HEK293 (cell line): ENCODE measurements around the gene P2RX6.

Experiments
- CTCF ChIA-PET: fragments of 350-600 bp; formaldehyde crosslinking; extraction: SDS; loops from one replicate; lab custom pipeline; 2021; ENCODE audit warnings: antibody characterized with exemption; lab: Yijun Ruan, JAX
- POLR2A ChIA-PET: fragments of 300-600 bp; formaldehyde crosslinking; extraction: SDS; loops from one replicate; lab custom pipeline; 2020; ENCODE audit warnings: antibody characterized with exemption, inconsistent platforms; lab: Yijun Ruan, JAX
- H3K27ac ChIP-seq: fragments of 200-500 bp; sonication (Bioruptor generic); 2 replicates; pipeline ENCODE4 v1.5.1; 2014; ENCODE audit warnings: low read depth, low read length, control low read depth, inconsistent platforms; ENCODE audit errors: extremely low read depth
- H3K36me3 ChIP-seq, 2 experiments: fragments of 200-500 bp in 1 of 2; sonication (Bioruptor generic) in 1 of 2; 1 replicate in 1 of 2; 2 replicates in 1 of 2; pipeline ENCODE4 v1.5.1; 2014 to 2017; ENCODE audit warnings: inconsistent platforms in 2 of 2, low read length in 2 of 2; ENCODE audit not compliant: control insufficient read depth in 2 of 2, insufficient read depth in 1 of 2
- H3K4me1 ChIP-seq: fragments of 200-500 bp; sonication (Bioruptor generic); 2 replicates; pipeline ENCODE4 v1.5.1; 2014; ENCODE audit warnings: mild to moderate bottlenecking, low read length, inconsistent platforms; ENCODE audit not compliant: control insufficient read depth, insufficient read depth
- H3K4me3 ChIP-seq: 2 replicates; pipeline ENCODE4 v1.5.1; 2011; ENCODE audit warnings: low read depth, mild to moderate bottlenecking, control low read depth, low read length, moderate library complexity
- H3K9me3 ChIP-seq: fragments of 200-500 bp; sonication (Bioruptor generic); 2 replicates; pipeline ENCODE4 v1.5.1; 2014; ENCODE audit warnings: low read depth, low read length, inconsistent platforms; ENCODE audit not compliant: control insufficient read depth, insufficient read depth
- CTCF ChIP-seq: fragments of 450-650 bp; formaldehyde crosslinking; IDR thresholded peaks from 2 replicates; pipeline ENCODE4 v1.5.1; 2016; ENCODE audit warnings: missing biosample characterization, missing genetic modification characterization
- HIC1 ChIP-seq: fragments of 450-650 bp; formaldehyde crosslinking; IDR thresholded peaks from 2 replicates; pipeline ENCODE4 v1.5.1; 2016; ENCODE audit warnings: missing biosample characterization, missing genetic modification characterization
- KLF17 ChIP-seq: fragments of 450-650 bp; formaldehyde crosslinking; IDR thresholded peaks from 2 replicates; pipeline ENCODE4 v1.5.1; 2016; ENCODE audit warnings: missing biosample characterization, missing genetic modification characterization
- ZBTB7A ChIP-seq: fragments of 450-650 bp; formaldehyde crosslinking; IDR thresholded peaks from 2 replicates; pipeline ENCODE4 v1.5.1; 2016; ENCODE audit warnings: low read depth, missing biosample characterization, missing genetic modification characterization
- ZIC2 ChIP-seq: fragments of 450-650 bp; formaldehyde crosslinking; IDR thresholded peaks from 2 replicates; pipeline ENCODE4 v1.5.1; 2016; ENCODE audit warnings: missing biosample characterization, missing genetic modification characterization
- ZNF114 ChIP-seq: fragments of 450-650 bp; formaldehyde crosslinking; IDR thresholded peaks from 2 replicates; pipeline ENCODE4 v1.5.0; 2017; ENCODE audit warnings: missing biosample characterization, missing genetic modification characterization
- ZNF354C ChIP-seq: fragments of 450-650 bp; formaldehyde crosslinking; IDR thresholded peaks from 2 replicates; pipeline ENCODE4 v1.5.1; 2016; ENCODE audit warnings: missing biosample characterization, missing genetic modification characterization, low read depth, borderline replicate concordance
- ZNF48 ChIP-seq: fragments of 450-650 bp; formaldehyde crosslinking; IDR thresholded peaks from 2 replicates; pipeline ENCODE4 v1.5.1; 2016; ENCODE audit warnings: missing biosample characterization, missing genetic modification characterization
- ZNF514 ChIP-seq: fragments of 450-650 bp; formaldehyde crosslinking; IDR thresholded peaks from 2 replicates; pipeline ENCODE4 v1.5.1; 2016; ENCODE audit warnings: missing biosample characterization, missing genetic modification characterization
- ZNF560 ChIP-seq: fragments of 450-650 bp; formaldehyde crosslinking; IDR thresholded peaks from 2 replicates; pipeline ENCODE4 v1.5.1; 2017; ENCODE audit warnings: missing biosample characterization, missing genetic modification characterization, borderline replicate concordance
- TF ChIP-seq, protein P1 (sequence below): fragments of 450-650 bp; IDR thresholded peaks from 2 replicates; pipeline ENCODE4 v1.5.1; 2018; ENCODE audit warnings: missing biosample characterization, missing genetic modification characterization
- TF ChIP-seq, protein P2 (sequence below): fragments of 450-650 bp; formaldehyde crosslinking; IDR thresholded peaks from 2 replicates; pipeline ENCODE4 v1.5.1; 2016; ENCODE audit warnings: missing biosample characterization, missing genetic modification characterization

Gene P2RX6

DNA sequence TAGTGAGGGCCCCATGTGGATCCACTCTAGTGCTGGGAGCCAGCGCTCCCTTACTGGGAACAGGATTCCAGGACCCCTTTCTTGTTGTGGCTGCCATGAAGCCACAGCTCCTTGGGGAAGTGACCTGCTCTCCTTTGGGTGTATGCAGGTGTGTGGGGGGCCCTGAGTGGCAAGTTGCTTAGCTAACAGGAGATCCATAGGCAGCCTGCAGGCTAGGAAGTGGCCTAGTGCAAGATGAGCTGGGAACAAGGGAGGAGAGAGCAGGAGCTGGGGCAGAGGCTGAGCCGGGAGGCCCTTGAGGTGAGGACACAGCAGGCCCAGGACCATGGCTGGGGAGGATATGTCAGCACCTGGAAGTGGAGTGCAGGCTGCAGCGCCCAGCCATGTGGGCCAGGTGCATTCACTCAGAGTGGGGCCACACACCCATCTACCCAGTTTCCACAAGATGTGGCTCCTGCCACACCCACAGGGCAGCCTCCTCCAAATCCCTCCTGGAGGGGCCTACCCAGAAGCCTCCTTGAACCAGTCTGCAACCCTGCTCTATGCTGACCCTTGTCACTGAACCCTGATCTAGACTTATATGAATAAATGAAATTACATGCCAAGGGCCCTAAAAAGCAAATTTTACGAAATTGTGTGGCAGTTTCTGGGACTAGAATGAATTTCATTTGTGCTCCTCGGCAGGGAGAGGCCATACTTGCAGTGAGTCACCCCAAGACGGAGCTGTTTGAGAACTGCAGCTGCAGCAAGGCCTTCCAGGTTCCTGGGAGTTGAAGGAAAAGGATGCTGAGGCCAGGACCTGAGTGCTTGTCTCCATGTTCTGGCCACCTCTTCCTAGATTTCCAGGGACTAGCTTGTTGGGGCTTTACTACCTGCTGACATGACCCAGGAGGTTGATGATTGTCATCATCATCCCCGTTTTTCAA lies 16.3 kb upstream of the P2RX6 start (continued):
- TF ChIP-seq KLF17 (tag by site-specific recombination), result 0 out of 2 replicates have a peak, but pooled peaks have one; percentile 23

GRCh38 chr22:20999350-21000206 lies 15.4 kb upstream of the P2RX6 start:
- H3K9me3 ChIP-seq, result no peaks in the 10 kb centered on the region
- H3K4me1 ChIP-seq, result no peaks in the 10 kb centered on the region
- no peak overlapping the region for H3K4me3 ChIP-seq
- peak overlapping the region; percentile 3; the same call in 1 of the 2 replicates for H3K27ac ChIP-seq
- peaks cover 0 to 61% of the 10 kb centered on the region in 2 experiments; a peak in 1 of 3 replicates for H3K36me3 ChIP-seq
- peak; percentile 47; the same call in 1 of the 2 replicates for TF ChIP-seq HIC1 (tag by site-specific recombination)
- no peak for TF ChIP-seq ZNF48 (tag by site-specific recombination)
- TF ChIP-seq ZBTB7A (tag by site-specific recombination), result no peak
- TF ChIP-seq, protein P1, sequence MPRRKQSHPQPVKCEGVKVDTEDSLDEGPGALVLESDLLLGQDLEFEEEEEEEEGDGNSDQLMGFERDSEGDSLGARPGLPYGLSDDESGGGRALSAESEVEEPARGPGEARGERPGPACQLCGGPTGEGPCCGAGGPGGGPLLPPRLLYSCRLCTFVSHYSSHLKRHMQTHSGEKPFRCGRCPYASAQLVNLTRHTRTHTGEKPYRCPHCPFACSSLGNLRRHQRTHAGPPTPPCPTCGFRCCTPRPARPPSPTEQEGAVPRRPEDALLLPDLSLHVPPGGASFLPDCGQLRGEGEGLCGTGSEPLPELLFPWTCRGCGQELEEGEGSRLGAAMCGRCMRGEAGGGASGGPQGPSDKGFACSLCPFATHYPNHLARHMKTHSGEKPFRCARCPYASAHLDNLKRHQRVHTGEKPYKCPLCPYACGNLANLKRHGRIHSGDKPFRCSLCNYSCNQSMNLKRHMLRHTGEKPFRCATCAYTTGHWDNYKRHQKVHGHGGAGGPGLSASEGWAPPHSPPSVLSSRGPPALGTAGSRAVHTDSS (tag by site-specific recombination), result no peak
- no peak for TF ChIP-seq ZNF114 (tag by site-specific recombination)
- peak; percentile 69 for TF ChIP-seq ZIC2 (tag by site-specific recombination)
- TF ChIP-seq, protein P2, sequence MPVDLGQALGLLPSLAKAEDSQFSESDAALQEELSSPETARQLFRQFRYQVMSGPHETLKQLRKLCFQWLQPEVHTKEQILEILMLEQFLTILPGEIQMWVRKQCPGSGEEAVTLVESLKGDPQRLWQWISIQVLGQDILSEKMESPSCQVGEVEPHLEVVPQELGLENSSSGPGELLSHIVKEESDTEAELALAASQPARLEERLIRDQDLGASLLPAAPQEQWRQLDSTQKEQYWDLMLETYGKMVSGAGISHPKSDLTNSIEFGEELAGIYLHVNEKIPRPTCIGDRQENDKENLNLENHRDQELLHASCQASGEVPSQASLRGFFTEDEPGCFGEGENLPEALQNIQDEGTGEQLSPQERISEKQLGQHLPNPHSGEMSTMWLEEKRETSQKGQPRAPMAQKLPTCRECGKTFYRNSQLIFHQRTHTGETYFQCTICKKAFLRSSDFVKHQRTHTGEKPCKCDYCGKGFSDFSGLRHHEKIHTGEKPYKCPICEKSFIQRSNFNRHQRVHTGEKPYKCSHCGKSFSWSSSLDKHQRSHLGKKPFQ (tag by site-specific recombination), result no peak
- TF ChIP-seq, all 188 proteins: peak for 2
- ChIA-PET POLR2A (interaction anchor here (0.9 to 5.9 kb wide), 7 partner anchors 10 to 114 kb away, joined by 3 to 80 read pairs (median 5); partner anchors contain the start of gene LZTR1), CTCF (interaction anchor here (0.6 to 1.4 kb wide), 5 partner anchors 15 to 647 kb away, joined by 3 to 4 read pairs (median 3); no protein-coding TSS in a partner anchor)

DNA sequence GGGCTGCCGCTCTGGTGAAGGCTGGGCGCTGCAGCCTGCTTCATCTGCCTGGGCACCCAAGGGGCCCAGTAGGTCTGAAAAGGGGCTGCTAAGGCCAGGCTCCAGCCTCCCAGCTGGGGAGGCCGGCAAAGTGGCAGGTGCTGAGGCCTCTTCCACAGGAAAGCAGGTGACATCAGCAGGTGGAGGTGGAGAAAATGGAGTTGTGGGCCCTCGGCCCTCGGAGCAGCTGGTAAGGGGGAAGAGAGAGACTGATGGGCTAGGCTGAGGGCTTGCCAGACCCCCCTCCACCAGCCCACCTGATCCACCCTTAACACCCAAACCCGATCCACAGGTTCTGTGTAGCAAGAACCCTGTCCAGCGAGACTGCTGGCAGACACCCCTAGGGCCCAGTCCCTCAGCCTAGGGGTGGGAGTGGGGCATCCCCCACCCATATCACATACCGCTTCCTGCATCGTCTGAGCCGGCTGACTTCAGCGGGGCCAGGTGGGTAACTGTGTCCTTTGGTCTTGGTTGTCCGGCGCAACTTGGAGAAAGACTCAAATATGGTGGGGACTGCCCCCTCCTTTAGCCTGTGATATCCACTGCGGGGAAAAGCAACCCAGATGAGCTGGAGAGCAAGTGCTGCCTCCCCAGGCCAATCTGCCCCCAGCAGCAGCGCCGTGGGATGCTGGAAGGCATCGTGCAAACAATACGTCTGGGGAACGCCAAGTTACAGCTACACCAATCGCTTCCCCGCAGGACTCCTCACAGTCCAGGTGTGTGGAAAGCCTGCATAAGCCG lies 14.6 kb upstream of the P2RX6 start:
- Histone ChIP-seq H3K9me3 (no peaks in the 10 kb centered on the region), H3K27ac (peak overlapping the region; percentile 65; the same call in 1 of the 2 replicates), H3K36me3 (peaks cover 0 to 53% of the 10 kb centered on the region in 2 experiments; a peak in 1 of 3 replicates)
- POLR2A ChIA-PET, result interaction anchor here (1.1 to 5.9 kb wide), 5 partner anchors 10 to 81 kb away, joined by 3 to 80 read pairs (median 5); partner anchors contain the start of genes LZTR1 and P2RX6
- TF ChIP-seq ZNF560 (tag by site-specific recombination) (no peak), ZNF354C (tag by site-specific recombination) (no peak), CTCF (tag by site-specific recombination) (peak; percentile 20; the same call in 1 of the 2 replicates), ZNF514 (no peak)
- TF ChIP-seq, all 188 proteins: peak for 1
- CTCF ChIA-PET, result interaction anchor here (0.5 to 1.2 kb wide), 5 partner anchors 31 to 216 kb away, joined by 3 to 5 read pairs (median 3); no protein-coding TSS in a partner anchor
- Histone ChIP-seq H3K4me1 (no peaks in the 10 kb centered on the region), H3K4me3 (peak overlapping the region; percentile 83)
